OCI-LY3 (cell line): ENCODE data around the gene CHMP4B.

ENCODE experiments used
- EZH2phosphoT487 ChIP-seq: fragments of 200-600 bp; shearing (Covaris generic); IDR thresholded peaks from 2 replicates; pipeline ENCODE4 v1.6.1; 2018; ENCODE audit warnings: antibody characterized with exemption, mixed run types, low read depth
- TF ChIP-seq, protein P1 (sequence below): fragments of 200-600, 300-600 bp; sonication (generic); IDR thresholded peaks from 2 replicates; pipeline ENCODE4 v1.5.1; 2014; ENCODE audit warnings: antibody characterized with exemption, low read length, low read depth

DNA sequence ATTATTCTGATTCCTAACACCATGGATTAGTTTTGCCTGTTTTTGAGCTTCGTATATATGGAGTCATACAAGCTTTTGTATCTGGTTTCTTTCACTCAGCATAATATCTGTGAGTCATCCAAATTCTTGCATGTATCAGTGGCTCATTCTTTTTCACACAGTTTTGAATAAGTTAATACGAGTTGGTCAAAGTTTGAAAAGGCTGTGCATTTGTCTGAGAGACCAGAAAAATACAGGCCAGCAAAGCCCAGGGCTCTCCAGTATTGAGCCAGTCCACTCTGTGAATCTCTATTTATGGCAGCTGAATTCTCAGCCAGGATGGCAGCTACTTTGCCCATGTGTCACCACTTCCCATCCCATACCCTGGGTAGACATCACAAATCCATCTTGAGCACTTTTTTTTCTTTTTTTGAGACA is 7.2 kb upstream of the CHMP4B start:
- TF ChIP-seq, protein P1, sequence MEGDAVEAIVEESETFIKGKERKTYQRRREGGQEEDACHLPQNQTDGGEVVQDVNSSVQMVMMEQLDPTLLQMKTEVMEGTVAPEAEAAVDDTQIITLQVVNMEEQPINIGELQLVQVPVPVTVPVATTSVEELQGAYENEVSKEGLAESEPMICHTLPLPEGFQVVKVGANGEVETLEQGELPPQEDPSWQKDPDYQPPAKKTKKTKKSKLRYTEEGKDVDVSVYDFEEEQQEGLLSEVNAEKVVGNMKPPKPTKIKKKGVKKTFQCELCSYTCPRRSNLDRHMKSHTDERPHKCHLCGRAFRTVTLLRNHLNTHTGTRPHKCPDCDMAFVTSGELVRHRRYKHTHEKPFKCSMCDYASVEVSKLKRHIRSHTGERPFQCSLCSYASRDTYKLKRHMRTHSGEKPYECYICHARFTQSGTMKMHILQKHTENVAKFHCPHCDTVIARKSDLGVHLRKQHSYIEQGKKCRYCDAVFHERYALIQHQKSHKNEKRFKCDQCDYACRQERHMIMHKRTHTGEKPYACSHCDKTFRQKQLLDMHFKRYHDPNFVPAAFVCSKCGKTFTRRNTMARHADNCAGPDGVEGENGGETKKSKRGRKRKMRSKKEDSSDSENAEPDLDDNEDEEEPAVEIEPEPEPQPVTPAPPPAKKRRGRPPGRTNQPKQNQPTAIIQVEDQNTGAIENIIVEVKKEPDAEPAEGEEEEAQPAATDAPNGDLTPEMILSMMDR = no peak
- TF ChIP-seq EZH2phosphoT487 = no peak
